DOHH2 (cell line): ENCODE measurements around the gene PHLPP2.

ENCODE experiments used
- CTCF ChIP-seq: fragments of 200-600 bp; sonication (generic); IDR thresholded peaks from one replicate; pipeline ENCODE4 v1.5.1; 2014; ENCODE audit warnings: antibody characterized with exemption, mild to moderate bottlenecking, low read depth, low read length; ENCODE audit not compliant: poor library complexity, severe bottlenecking
- EZH2phosphoT487 ChIP-seq: fragments of 200-600 bp; sonication (generic); IDR thresholded peaks from 2 replicates; pipeline ENCODE4 v1.6.1; 2017; ENCODE audit warnings: borderline replicate concordance, mild to moderate bottlenecking, antibody characterized with exemption, low read length, moderate library complexity, mixed read lengths

- TF ChIP-seq CTCF, result no peak
- TF ChIP-seq EZH2phosphoT487, result no peak
These were observed at the start of gene PHLPP2 for GRCh38 chr16:71724320-71724751.
